GM21529 (cell line): ENCODE measurements around the gene MISFA.
"Not testable (repeated sequence)": the region's sequence is repeated elsewhere in the genome, so short reads cannot be mapped to it uniquely, and the experiment has no call there.

Experiments
- ATAC-seq: cut with Tn5 transposase; IDR thresholded peaks from one replicate; pipeline ENCODE4 v1.9.1; 2021; ENCODE audit not compliant: unreplicated experiment

Gene MISFA

GRCh38 chr11:18617688-18618341, 18.2 kb downstream of the MISFA start:
- peak; percentile 47 for ATAC-seq

- no peak for ATAC-seq
Observed at GRCh38 chr11:18618342-18619025, 18.9 kb downstream of the MISFA start.

GRCh38 chr11:18623707-18624106, 24.1 kb downstream of the MISFA start:
- ATAC-seq = no peak

GRCh38 chr11:18624161-18624560, 24.6 kb downstream of the MISFA start:
- no peak for ATAC-seq

GRCh38 chr11:18632841-18633240, 33.3 kb downstream of the MISFA start:
- no peak for ATAC-seq

- ATAC-seq = peak; percentile 57
Observed at GRCh38 chr11:18633256-18634139, 33.9 kb downstream of the MISFA start.

GRCh38 chr11:18634140-18635032, 34.8 kb downstream of the MISFA start, which contains the start of gene SPTY2D1:
SPTY2D1 (minus strand) TSS chr11:18634342; CDS start chr11:18634257, 85 bp downstream.
- peak; percentile 95 for ATAC-seq

GRCh38 chr11:18641677-18642076, 42.1 kb downstream of the MISFA start:
- no peak for ATAC-seq

- not testable (repeated sequence) for ATAC-seq
Observed at GRCh38 chr11:18643034-18643433, 43.4 kb downstream of the MISFA start.

GRCh38 chr11:18650353-18650752, 50.8 kb downstream of the MISFA start:
- ATAC-seq = no peak

- peak; percentile 64 for ATAC-seq
Observed at GRCh38 chr11:18650859-18651557, 51.4 kb downstream of the MISFA start.
